ENCODE results near the gene CFAP61. TPM values are rescaled to one million over a fixed set of nuclear protein-coding genes. Genes with fewer than 3 reads are reported as not detected.
A peak's percentile ranks its signal among the peaks of the same experiment; 100 is the strongest.

CFAP61 gene
- total RNA-seq, 1 donor from 2014 or later = 5.6 TPM

GRCh38 chr20:20174089-20174835 is 121.9 kb downstream of the CFAP61 start:
- Mint-ChIP-seq H3K27ac (no peak overlapping the region), H3K27me3 (no peaks in the 10 kb centered on the region)
- DNase-seq (ENCODE audit: extremely low spot score, unreplicated experiment) = no peak

DNA sequence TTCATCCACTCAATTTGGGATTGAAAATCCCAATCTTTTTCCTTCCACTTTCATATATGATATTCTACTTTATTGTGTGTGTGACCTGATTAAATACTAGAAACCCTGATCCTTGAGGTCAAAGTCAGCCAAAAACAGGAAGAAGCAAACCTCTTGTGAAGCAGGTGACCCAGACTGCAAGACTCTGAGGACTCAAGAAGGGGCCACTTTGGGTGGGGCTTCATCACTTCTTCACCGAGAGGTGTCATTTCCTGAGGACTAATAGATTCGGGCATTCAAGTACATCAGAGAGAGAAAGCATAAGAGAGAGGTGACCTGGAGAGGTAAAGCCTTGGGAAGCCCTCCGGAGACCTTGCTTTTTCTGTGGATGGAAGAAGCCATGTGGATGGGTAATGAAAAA is 129.0 kb downstream of the CFAP61 start:
- no peaks in the 10 kb centered on the region for H3K9me3 Mint-ChIP-seq
- TF ChIP-seq CTCF (conservative IDR thresholded peaks at IDR 0.05) = no peak
- no peak overlapping the region for H3K4me3 Mint-ChIP-seq
- H3K27me3 Mint-ChIP-seq = peaks cover 7% of the 10 kb centered on the region
- no peak overlapping the region for H3K27ac Mint-ChIP-seq
- no peaks in the 10 kb centered on the region for H3K4me1 Mint-ChIP-seq (ENCODE audit: unreplicated experiment)
- no peaks in the 10 kb centered on the region for H3K36me3 Mint-ChIP-seq
- no peak for DNase-seq (ENCODE audit: extremely low spot score, unreplicated experiment)

More at GRCh38 chr20:20174089-20174835, 121.9 kb downstream of the CFAP61 start:
- H3K9me3 Mint-ChIP-seq = peaks cover 4% of the 10 kb centered on the region
- H3K4me3 Mint-ChIP-seq = no peak overlapping the region
- TF ChIP-seq CTCF (conservative IDR thresholded peaks at IDR 0.05) = no peak
- no peaks in the 10 kb centered on the region for H3K36me3 Mint-ChIP-seq
- H3K4me1 Mint-ChIP-seq (ENCODE audit: unreplicated experiment) = no peaks in the 10 kb centered on the region

GRCh38 chr20:20184149-20184548 is 131.8 kb downstream of the CFAP61 start:
- peak; percentile 55 for TF ChIP-seq CTCF (conservative IDR thresholded peaks at IDR 0.05)
- DNase-seq (ENCODE audit: extremely low spot score, unreplicated experiment) = no peak
- Mint-ChIP-seq H3K9me3 (no peaks in the 10 kb centered on the region), H3K27me3 (peaks cover 7% of the 10 kb centered on the region), H3K4me1 (ENCODE audit: unreplicated experiment) (no peaks in the 10 kb centered on the region), H3K27ac (no peak overlapping the region), H3K4me3 (no peak overlapping the region), H3K36me3 (no peaks in the 10 kb centered on the region)

DNA sequence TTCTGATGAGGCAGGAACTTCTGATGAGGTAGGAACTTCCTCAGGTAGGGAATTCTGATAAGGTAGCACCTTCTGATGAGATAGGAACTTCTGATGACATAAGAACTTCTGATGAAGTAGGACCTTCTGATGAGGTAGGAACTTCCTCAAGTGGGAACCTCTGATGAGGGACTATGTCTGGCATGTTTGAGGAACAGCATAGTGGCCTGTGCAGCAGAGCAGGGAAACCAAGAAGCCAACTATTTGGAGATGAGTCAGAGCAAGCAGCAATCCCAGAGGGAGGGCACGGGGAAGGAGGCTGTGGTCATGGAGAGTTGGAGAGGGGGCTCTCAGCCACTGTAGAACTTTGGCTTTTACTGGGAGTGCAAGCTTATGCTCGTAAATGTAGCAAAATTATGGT is 132.4 kb downstream of the CFAP61 start:
- Mint-ChIP-seq H3K36me3 (no peaks in the 10 kb centered on the region), H3K27ac (no peak overlapping the region), H3K4me3 (no peak overlapping the region), H3K27me3 (peaks cover 7% of the 10 kb centered on the region), H3K9me3 (no peaks in the 10 kb centered on the region), H3K4me1 (ENCODE audit: unreplicated experiment) (no peaks in the 10 kb centered on the region)
- TF ChIP-seq CTCF (conservative IDR thresholded peaks at IDR 0.05) = no peak
- no peak for DNase-seq (ENCODE audit: extremely low spot score, unreplicated experiment)

- no peaks in the 10 kb centered on the region for H3K4me1 Mint-ChIP-seq (ENCODE audit: unreplicated experiment)
- H3K36me3 Mint-ChIP-seq = no peaks in the 10 kb centered on the region
- H3K27ac Mint-ChIP-seq = no peak overlapping the region
- no peak for TF ChIP-seq CTCF (conservative IDR thresholded peaks at IDR 0.05)
- no peaks in the 10 kb centered on the region for H3K9me3 Mint-ChIP-seq
- H3K4me3 Mint-ChIP-seq = no peak overlapping the region
- H3K27me3 Mint-ChIP-seq = peaks cover 10% of the 10 kb centered on the region
- DNase-seq (ENCODE audit: extremely low spot score, unreplicated experiment) = no peak
Observed at GRCh38 chr20:20188647-20189046, 136.3 kb downstream of the CFAP61 start.
